Measurements from ENCODE around the gene ARG2. TPM values are rescaled to one million over a fixed set of nuclear protein-coding genes. Genes with fewer than 3 reads are reported as not detected.
"Not testable (repeated sequence)": the region's sequence is repeated elsewhere in the genome, so short reads cannot be mapped to it uniquely, and the experiment has no call there.

ARG2 gene
- total and polyA plus RNA-seq, 10 of the 15 experiments (the other 5 are each of a cell fraction or from before 2014, with no cell fraction given): 0.48 to 7.8 (median 1.1) TPM

GRCh38 chr14:67599698-67600561 is 19.8 kb upstream of the ARG2 start, which contains the start of gene PIGH (continued):
- TF ChIP-seq TCF3 (IDR thresholded peaks at IDR 0.05; ENCODE audit: borderline replicate concordance, insufficient read depth, low read depth, low read length) (0 out of 2 replicates have a peak, but pooled peaks have one; percentile 42), ZNF274 (IDR thresholded peaks at IDR 0.05; ENCODE audit: insufficient read depth, insufficient read length) (no peak), TARDBP (IDR thresholded peaks at IDR 0.05; ENCODE audit: borderline replicate concordance) (no peak)

DNA sequence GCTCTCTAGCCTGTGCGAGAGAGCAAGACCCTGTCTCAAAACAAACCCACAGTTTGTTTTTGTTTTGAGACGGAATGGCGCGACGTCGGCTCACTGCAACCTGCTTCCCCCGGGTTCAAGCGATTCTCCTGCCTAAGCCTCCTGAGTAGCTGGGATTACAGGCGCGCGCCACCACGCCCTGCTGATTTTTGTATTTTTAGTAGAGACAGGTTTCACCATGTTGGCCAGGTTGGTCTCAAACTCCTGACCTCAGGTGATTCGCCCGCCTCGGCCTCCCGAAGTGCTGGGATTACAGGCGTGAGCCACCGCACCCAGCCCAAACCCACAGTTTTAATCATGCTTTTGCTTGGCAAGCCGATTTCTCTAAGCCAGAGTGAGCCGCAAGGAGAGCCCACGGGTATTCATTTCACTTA is 19.2 kb upstream of the ARG2 start:
- Histone ChIP-seq H3K27ac (ENCODE audit: control insufficient read depth, insufficient read depth) (peak overlapping the region; percentile 29; the same call in 1 of the 2 replicates), H3K4me3 (peak overlapping the region; percentile 85; the same call in 1 of the 2 replicates), H2AFZ (ENCODE audit: control insufficient read depth, low read depth, low read length) (peak overlapping the region; percentile 39), H3K4me2 (ENCODE audit: control insufficient read depth, insufficient read depth) (peak overlapping the region; percentile 17)
- DNase-seq (ENCODE audit: low read depth, low spot score); H4K20me1 ChIP-seq (ENCODE audit: control insufficient read depth, insufficient read depth); in situ Hi-C loops (cut with MboI); H3K9me3 ChIP-seq (replicated peaks; ENCODE audit: control insufficient read depth, insufficient read depth, low read length); intact Hi-C loops (cut with micrococcal nuclease; ENCODE audit: unreplicated experiment); ATAC-seq; H3K79me2 ChIP-seq (ENCODE audit: control insufficient read depth, insufficient read depth, low read length); H3K36me3 ChIP-seq (ENCODE audit: control insufficient read depth in 2 of 2, insufficient read depth in 2 of 2, low read length in 1 of 2); H3K27me3 ChIP-seq (replicated peaks in 1 of 2; ENCODE audit: control insufficient read depth in 2 of 2, insufficient read depth in 2 of 2, low read length in 1 of 2); H3K4me1 ChIP-seq (ENCODE audit: control insufficient read depth, insufficient read depth, low read length); BruUV-seq (replicated peaks); FAIRE-seq; H3K9ac ChIP-seq (ENCODE audit: control insufficient read depth, insufficient read depth, low read length): not testable (repeated sequence)
- TF ChIP-seq, protein P1, sequence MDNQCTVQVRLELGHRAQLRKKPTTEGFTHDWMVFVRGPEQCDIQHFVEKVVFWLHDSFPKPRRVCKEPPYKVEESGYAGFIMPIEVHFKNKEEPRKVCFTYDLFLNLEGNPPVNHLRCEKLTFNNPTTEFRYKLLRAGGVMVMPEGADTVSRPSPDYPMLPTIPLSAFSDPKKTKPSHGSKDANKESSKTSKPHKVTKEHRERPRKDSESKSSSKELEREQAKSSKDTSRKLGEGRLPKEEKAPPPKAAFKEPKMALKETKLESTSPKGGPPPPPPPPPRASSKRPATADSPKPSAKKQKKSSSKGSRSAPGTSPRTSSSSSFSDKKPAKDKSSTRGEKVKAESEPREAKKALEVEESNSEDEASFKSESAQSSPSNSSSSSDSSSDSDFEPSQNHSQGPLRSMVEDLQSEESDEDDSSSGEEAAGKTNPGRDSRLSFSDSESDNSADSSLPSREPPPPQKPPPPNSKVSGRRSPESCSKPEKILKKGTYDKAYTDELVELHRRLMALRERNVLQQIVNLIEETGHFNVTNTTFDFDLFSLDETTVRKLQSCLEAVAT (IDR thresholded peaks at IDR 0.05): peak; percentile 99
- TF ChIP-seq, protein P2, sequence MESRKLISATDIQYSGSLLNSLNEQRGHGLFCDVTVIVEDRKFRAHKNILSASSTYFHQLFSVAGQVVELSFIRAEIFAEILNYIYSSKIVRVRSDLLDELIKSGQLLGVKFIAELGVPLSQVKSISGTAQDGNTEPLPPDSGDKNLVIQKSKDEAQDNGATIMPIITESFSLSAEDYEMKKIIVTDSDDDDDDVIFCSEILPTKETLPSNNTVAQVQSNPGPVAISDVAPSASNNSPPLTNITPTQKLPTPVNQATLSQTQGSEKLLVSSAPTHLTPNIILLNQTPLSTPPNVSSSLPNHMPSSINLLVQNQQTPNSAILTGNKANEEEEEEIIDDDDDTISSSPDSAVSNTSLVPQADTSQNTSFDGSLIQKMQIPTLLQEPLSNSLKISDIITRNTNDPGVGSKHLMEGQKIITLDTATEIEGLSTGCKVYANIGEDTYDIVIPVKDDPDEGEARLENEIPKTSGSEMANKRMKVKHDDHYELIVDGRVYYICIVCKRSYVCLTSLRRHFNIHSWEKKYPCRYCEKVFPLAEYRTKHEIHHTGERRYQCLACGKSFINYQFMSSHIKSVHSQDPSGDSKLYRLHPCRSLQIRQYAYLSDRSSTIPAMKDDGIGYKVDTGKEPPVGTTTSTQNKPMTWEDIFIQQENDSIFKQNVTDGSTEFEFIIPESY (IDR thresholded peaks at IDR 0.05): peak; percentile 66; the same call in 1 of the 2 replicates
- peak; percentile 36; the same call in 1 of the 2 replicates for TF ChIP-seq ZBTB40 (IDR thresholded peaks at IDR 0.05; ENCODE audit: borderline replicate concordance)
- ChIA-PET POLR2A (interaction anchor here (0.5 to 3.2 kb wide), 6 partner anchors 19 to 218 kb away, joined by 3 to 9 read pairs (median 6); partner anchors contain the start of genes ARG2 and RDH11), CTCF (interaction anchor here (0.6 to 4.2 kb wide), 21 partner anchors 9 to 173 kb away, joined by 3 to 30 read pairs (median 5); partner anchors contain the start of genes ARG2, RDH11, RDH12 and VTI1B), SMC1A (ENCODE audit: uncharacterized antibody, unreplicated experiment) (interaction anchor here (0.6 to 2.8 kb wide), 9 partner anchors 14 to 365 kb away, joined by 3 to 15 read pairs (median 3); no protein-coding TSS in a partner anchor), RAD21 (ENCODE audit: unreplicated experiment) (interaction anchor here (0.7 to 2.8 kb wide), 11 partner anchors 9 to 104 kb away, joined by 3 to 13 read pairs (median 4); no protein-coding TSS in a partner anchor)
- WGBS (ENCODE audit: insufficient coverage, insufficient replicate concordance, low lambda C conversion rate, missing lambda C conversion rate): 94% methylated on average over 21 of the region's 21 CpGs
